B cell (primary cell): Measurements from ENCODE around the gene EFCAB10. TPM values are rescaled to one million over a fixed set of nuclear protein-coding genes. Genes with fewer than 3 reads are reported as not detected.

Experiments
- ATAC-seq: fragments of 200-7000 bp; cut with Tn5 transposase; one replicate; pipeline ENCODE4 v1.10.0; 2021; ENCODE audit warnings: low read depth, mild to moderate bottlenecking, moderate number of reproducible peaks, moderate library complexity
- CTCF ChIA-PET: fragments of 350-600 bp; sonication (Branson Sonifier 250); formaldehyde crosslinking; loops from one replicate; lab custom pipeline; 2021; ENCODE audit warnings: antibody characterized with exemption, inconsistent platforms; lab: Charles Lee
- POLR2A ChIA-PET: fragments of 350-600 bp; sonication (Branson Sonifier 250); formaldehyde crosslinking; loops from one replicate; lab custom pipeline; 2021; ENCODE audit warnings: antibody characterized with exemption; lab: Charles Lee
- DNase-seq: peaks from one replicate; pipeline ENCODE4 v3.0.0; 2013
- H2AFZ ChIP-seq: 2 replicates; pipeline ENCODE4 v1.6.1; 2012; ENCODE audit warnings: mild to moderate bottlenecking, low read depth, low read length; ENCODE audit not compliant: insufficient read depth, poor library complexity, severe bottlenecking
- H3K27ac ChIP-seq, 2 donors: 1 replicate in 1 of 2; 2 replicates in 1 of 2; pipeline ENCODE4 v1.5.1; 2012 to 2013; ENCODE audit warnings: low read length in 2 of 2, mild to moderate bottlenecking in 2 of 2, moderate library complexity in 1 of 2
- H3K27me3 ChIP-seq, 4 experiments: fragments of 200-600 bp in 1 of 4; sonication (generic) in 1 of 4; replicated peaks in 1 of 4; 1 replicate in 2 of 4; 2 replicates in 2 of 4; pipeline versions ENCODE4 v1.6.1 to v1.7.0; 2013 to 2016; ENCODE audit warnings: low read length in 3 of 4, mild to moderate bottlenecking in 2 of 4, mixed read lengths in 1 of 4, moderate library complexity in 1 of 4; ENCODE audit not compliant: insufficient read depth in 4 of 4, control insufficient read depth in 3 of 4; ENCODE audit errors: control extremely low read depth in 1 of 4
- H3K36me3 ChIP-seq, 2 experiments: replicated peaks in 1 of 2; 1 replicate in 1 of 2; 2 replicates in 1 of 2; pipeline versions ENCODE4 v1.6.1 to v1.7.1; 2013; ENCODE audit warnings: low read length in 1 of 2; ENCODE audit not compliant: insufficient read depth in 2 of 2, control insufficient read depth in 1 of 2; ENCODE audit errors: control extremely low read depth in 1 of 2, extremely low read depth in 1 of 2
- H3K4me1 ChIP-seq, 2 donors: fragments of 200-600 bp in 1 of 2; sonication (generic) in 1 of 2; 1 replicate in 1 of 2; 2 replicates in 1 of 2; pipeline versions ENCODE4 v1.5.1 to v1.6.1; 2013 to 2017; ENCODE audit warnings: low read length in 2 of 2; ENCODE audit not compliant: control insufficient read depth in 2 of 2, insufficient read depth in 2 of 2
- H3K4me2 ChIP-seq: replicated peaks from 2 replicates; pipeline ENCODE3; 2012; ENCODE audit warnings: mild to moderate bottlenecking, low read depth, low read length; ENCODE audit not compliant: poor library complexity, severe bottlenecking
- H3K4me3 ChIP-seq, 5 experiments: fragments of 200-600 bp in 1 of 5; sonication (generic) in 1 of 5; 1 replicate in 3 of 5; 2 replicates in 2 of 5; pipeline versions ENCODE4 v1.5.1 to v1.7.0; 2011 to 2016; ENCODE audit warnings: low read length in 4 of 5, mild to moderate bottlenecking in 4 of 5, low read depth in 2 of 5, control low read depth in 1 of 5, moderate library complexity in 1 of 5; ENCODE audit not compliant: insufficient read depth in 1 of 5; ENCODE audit errors: control extremely low read depth in 1 of 5, extremely low read depth in 1 of 5
- H3K79me2 ChIP-seq: fragments of 200-600 bp; sonication (generic); one replicate; pipeline ENCODE4 v1.6.0; 2016; ENCODE audit warnings: low read length; ENCODE audit not compliant: control insufficient read depth, insufficient read depth
- H3K9ac ChIP-seq: fragments of 200-600 bp; sonication (generic); 2 replicates; pipeline ENCODE4 v1.6.1; 2017; ENCODE audit warnings: mild to moderate bottlenecking, low read length, moderate library complexity
- H3K9me3 ChIP-seq, 3 donors: one replicate each; pipeline versions ENCODE4 v1.6.1 to v1.7.1; 2013; ENCODE audit warnings: low read length in 2 of 3; ENCODE audit not compliant: control insufficient read depth in 2 of 3, insufficient read depth in 1 of 3; ENCODE audit errors: control extremely low read depth in 1 of 3
- H4K20me1 ChIP-seq: 2 replicates; pipeline ENCODE4 v1.6.0; 2012; ENCODE audit warnings: mild to moderate bottlenecking, low read length; ENCODE audit not compliant: insufficient read depth, control insufficient read depth, poor library complexity, severe bottlenecking
- H3K27ac Mint-ChIP-seq: one replicate; pipeline ENCODE4 v1.8.0; 2021; ENCODE audit warnings: mixed read lengths
- H3K27me3 Mint-ChIP-seq: one replicate; pipeline ENCODE4 v1.8.0; 2021; ENCODE audit warnings: mixed read lengths
- H3K4me1 Mint-ChIP-seq: one replicate; pipeline ENCODE4 v1.8.0; 2021; ENCODE audit warnings: mixed read lengths
- H3K4me3 Mint-ChIP-seq: one replicate; pipeline ENCODE4 v1.8.0; 2021; ENCODE audit warnings: mixed read lengths
- H3K9me3 Mint-ChIP-seq: one replicate; pipeline ENCODE4 v1.8.0; 2022; ENCODE audit warnings: mixed read lengths; ENCODE audit not compliant: insufficient read depth
- EZH2 ChIP-seq: IDR thresholded peaks from 2 replicates; pipeline ENCODE4 v1.6.1; 2012; ENCODE audit warnings: borderline replicate concordance, low read depth, mild to moderate bottlenecking, moderate library complexity, low read length; ENCODE audit not compliant: insufficient read depth, poor library complexity, severe bottlenecking
- WGBS: methylation state at CpG from one replicate; pipeline ENCODE4 v1.1.5; 2013; ENCODE audit warnings: missing lambda C conversion rate; ENCODE audit not compliant: insufficient coverage; 5-methylcytosine and 5-hydroxymethylcytosine counted together
- intact Hi-C: fragments of 100-400 bp; cut with micrococcal nuclease; formaldehyde crosslinking; loops from one replicate; pipeline ENCODE4 v1.10.0; 2022
- polyA plus RNA-seq: library from polyadenylated mRNA; depleted of rRNA; stranded (reverse); fragments of >200 nt; gene quantifications from 2 replicates; pipeline ENCODE4 v1.2.3, GENCODE V29; 2012
- total RNA-seq, 2 donors: library from RNA; stranded (reverse); fragments of 120-200 nt in 1 of 2; gene quantifications; 1 replicate in 1 of 2; 2 replicates in 1 of 2; pipeline versions ENCODE4 v1.2.3 to v1.2.4, GENCODE V29; 2013 to 2022
- TF ChIP-seq, protein P1 (sequence below): fragments of 200-600 bp; IDR thresholded peaks from one replicate; pipeline ENCODE4 v1.8.0; 2022; ENCODE audit warnings: antibody characterized with exemption, mild to moderate bottlenecking

The EFCAB10 gene
- total and polyA plus RNA-seq, 2 donors (not counting 1 experiment from before 2014, with no cell fraction given), result not detected

DNA sequence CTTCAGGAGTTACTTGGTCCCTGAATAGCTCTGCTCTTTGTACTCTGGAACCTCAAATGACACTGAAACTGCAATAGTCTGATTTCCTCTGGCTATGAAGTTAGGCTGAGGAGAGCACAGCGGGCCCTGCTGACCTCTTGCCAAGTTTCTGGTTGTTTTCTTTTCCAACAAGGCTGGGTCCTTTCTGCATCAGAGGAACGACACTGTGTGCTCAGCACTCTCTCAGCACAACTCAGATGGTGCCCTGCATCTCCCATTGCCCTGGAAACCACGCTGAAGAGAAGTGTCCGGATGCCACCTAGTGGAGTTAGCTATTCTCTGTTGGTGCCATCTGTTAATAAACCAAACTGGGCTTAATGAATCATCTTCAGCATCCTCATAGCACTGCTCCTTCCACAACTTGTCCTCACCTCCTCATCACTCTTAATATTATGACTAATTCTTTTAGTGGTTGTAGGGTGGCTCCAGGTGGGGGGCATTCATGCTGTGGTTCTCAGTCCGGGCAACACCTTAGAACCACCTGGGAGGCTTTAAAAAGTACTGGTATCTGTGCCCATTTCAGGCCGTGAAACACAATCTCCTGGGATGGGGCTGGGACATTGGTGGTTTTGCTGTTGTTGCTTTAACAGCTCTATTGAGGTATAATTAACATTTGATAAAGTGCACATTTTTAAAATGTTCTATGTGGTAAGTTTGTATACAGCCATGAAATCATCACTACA, 8.2 kb upstream of the EFCAB10 start:
- CTCF ChIA-PET, result interaction anchor here (0.6 to 1.9 kb wide), 10 partner anchors 13 to 706 kb away, joined by 3 to 12 read pairs (median 3); partner anchors contain the start of gene RINT1
- Mint-ChIP-seq H3K9me3 (no peaks in the 10 kb centered on the region), H3K4me3 (no peak overlapping the region), H3K27ac (peak overlapping the region; percentile 39), H3K4me1 (peaks cover 30% of the 10 kb centered on the region), H3K27me3 (no peaks in the 10 kb centered on the region)
- H3K27me3 ChIP-seq, result no peaks in the 10 kb centered on the region
- no peaks in the 10 kb centered on the region for H3K36me3 ChIP-seq
- TF ChIP-seq, protein P1, sequence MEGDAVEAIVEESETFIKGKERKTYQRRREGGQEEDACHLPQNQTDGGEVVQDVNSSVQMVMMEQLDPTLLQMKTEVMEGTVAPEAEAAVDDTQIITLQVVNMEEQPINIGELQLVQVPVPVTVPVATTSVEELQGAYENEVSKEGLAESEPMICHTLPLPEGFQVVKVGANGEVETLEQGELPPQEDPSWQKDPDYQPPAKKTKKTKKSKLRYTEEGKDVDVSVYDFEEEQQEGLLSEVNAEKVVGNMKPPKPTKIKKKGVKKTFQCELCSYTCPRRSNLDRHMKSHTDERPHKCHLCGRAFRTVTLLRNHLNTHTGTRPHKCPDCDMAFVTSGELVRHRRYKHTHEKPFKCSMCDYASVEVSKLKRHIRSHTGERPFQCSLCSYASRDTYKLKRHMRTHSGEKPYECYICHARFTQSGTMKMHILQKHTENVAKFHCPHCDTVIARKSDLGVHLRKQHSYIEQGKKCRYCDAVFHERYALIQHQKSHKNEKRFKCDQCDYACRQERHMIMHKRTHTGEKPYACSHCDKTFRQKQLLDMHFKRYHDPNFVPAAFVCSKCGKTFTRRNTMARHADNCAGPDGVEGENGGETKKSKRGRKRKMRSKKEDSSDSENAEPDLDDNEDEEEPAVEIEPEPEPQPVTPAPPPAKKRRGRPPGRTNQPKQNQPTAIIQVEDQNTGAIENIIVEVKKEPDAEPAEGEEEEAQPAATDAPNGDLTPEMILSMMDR, result peak; percentile 65
- TF ChIP-seq EZH2, result no peak
- H3K9ac ChIP-seq, result no peak overlapping the region
- H2AFZ ChIP-seq, result peak overlapping the region; percentile 66
- no peak overlapping the region for H3K4me2 ChIP-seq
- DNase-seq (peak; percentile 66), ATAC-seq (peak; percentile 90)
- 34% methylated on average over 5 of the region's 6 CpGs for WGBS
- H3K27ac ChIP-seq, result no peak overlapping the region
- intact Hi-C loops, result loop anchor here (1.0 to 5.0 kb wide), 4 partner anchors 162 to 1357 kb away; no protein-coding TSS in a partner anchor
- H3K79me2 ChIP-seq, result no peaks in the 10 kb centered on the region
- POLR2A ChIA-PET, result no interaction called here
- no peak overlapping the region for H3K4me3 ChIP-seq
- peaks cover 0 to 5% (median 0%) of the 10 kb centered on the region in 3 donors for H3K9me3 ChIP-seq
- H3K4me1 ChIP-seq, result peaks cover 9 to 16% of the 10 kb centered on the region in 2 donors
- H4K20me1 ChIP-seq, result no peaks in the 10 kb centered on the region
